ENCODE measurements around the gene COPS8.

DNA sequence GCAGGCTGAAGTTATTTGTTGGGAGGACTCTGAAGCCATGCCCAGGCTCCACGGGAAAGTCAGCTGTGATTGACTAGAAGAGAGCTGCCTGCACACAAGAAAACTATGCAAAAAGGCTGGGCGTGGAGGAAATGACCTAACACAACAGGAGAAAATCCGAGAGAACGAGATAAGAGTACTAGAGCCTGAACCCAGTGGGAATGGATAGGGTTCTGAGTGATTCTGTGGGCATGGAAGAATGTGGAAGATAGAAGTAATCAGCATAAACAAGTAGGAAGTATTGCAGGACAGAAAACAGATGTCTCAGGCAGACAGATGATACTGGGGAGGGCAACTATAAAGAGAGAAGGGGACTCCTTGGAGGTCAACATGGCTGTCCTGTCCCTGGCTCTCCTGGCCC is 12.1 kb upstream of the COPS8 start:
- TF ChIP-seq, protein P1, sequence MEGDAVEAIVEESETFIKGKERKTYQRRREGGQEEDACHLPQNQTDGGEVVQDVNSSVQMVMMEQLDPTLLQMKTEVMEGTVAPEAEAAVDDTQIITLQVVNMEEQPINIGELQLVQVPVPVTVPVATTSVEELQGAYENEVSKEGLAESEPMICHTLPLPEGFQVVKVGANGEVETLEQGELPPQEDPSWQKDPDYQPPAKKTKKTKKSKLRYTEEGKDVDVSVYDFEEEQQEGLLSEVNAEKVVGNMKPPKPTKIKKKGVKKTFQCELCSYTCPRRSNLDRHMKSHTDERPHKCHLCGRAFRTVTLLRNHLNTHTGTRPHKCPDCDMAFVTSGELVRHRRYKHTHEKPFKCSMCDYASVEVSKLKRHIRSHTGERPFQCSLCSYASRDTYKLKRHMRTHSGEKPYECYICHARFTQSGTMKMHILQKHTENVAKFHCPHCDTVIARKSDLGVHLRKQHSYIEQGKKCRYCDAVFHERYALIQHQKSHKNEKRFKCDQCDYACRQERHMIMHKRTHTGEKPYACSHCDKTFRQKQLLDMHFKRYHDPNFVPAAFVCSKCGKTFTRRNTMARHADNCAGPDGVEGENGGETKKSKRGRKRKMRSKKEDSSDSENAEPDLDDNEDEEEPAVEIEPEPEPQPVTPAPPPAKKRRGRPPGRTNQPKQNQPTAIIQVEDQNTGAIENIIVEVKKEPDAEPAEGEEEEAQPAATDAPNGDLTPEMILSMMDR (IDR thresholded peaks at IDR 0.05; ENCODE audit: poor library complexity) = no peak
- TF ChIP-seq EZH2 (IDR thresholded peaks at IDR 0.05; ENCODE audit: borderline replicate concordance) = no peak

Data from hepatocyte (in vitro differentiated cells).